Measurements from ENCODE around the gene HHLA2.

HHLA2 gene

DNA sequence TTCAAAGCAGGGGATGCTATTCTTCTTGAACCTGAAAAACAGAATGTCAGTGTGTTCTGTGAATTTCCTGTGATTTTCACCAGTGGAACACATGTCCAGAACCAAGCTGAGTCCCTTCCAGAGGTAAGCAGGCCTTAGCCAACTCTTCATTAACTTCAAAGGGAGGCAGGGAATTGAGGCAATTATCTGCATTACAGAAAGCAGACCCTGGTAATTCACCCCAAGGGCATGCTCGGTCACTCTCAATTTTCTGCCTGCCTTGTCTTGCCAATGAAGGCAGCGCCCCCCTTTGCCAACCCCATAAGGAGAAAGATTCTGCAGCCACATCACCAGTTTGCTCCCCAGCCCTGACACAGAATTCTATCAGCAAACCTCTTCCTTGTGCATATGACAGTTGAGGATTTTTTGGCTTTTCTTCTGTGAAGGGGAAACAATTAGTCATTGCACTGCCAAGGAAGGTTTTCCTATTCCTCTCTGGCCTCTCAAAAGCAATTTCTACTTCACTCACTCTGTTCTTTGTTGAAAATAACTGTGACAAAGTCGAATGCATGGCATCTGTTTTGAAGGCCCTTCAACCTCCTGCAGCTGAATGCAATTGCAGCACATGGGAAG, 85.3 kb downstream of the HHLA2 start:
- Histone ChIP-seq H3K4me1 (ENCODE audit: low read length) (peaks cover 16% of the 10 kb centered on the region), H2AFZ (ENCODE audit: low read length) (no peak overlapping the region), H3K9me2 (replicated peaks; ENCODE audit: insufficient read depth, low read length) (no peaks in the 10 kb centered on the region), H3K9ac (ENCODE audit: low read length) (no peak overlapping the region), H3K4me3 (ENCODE audit: low read length) (no peak overlapping the region), H3K27ac (ENCODE audit: low read length) (no peak overlapping the region), H3K79me2 (ENCODE audit: low read length) (no peaks in the 10 kb centered on the region), H3K27me3 (replicated peaks; ENCODE audit: insufficient read depth, low read length) (no peaks in the 10 kb centered on the region), H3K36me3 (replicated peaks; ENCODE audit: insufficient read depth, low read length) (no peaks in the 10 kb centered on the region), H4K20me1 (ENCODE audit: insufficient read depth, low read length) (no peaks in the 10 kb centered on the region), H3F3A (ENCODE audit: insufficient read depth, low read length) (no peaks in the 10 kb centered on the region), H3K4me2 (ENCODE audit: low read depth, low read length) (no peak overlapping the region), H3K9me3 (replicated peaks; ENCODE audit: insufficient read depth, low read length) (no peaks in the 10 kb centered on the region)
- TF ChIP-seq EZH2 (optimal IDR thresholded peaks at IDR 0.05; ENCODE audit: low read depth, low read length) (no peak), EZH2phosphoT487 (IDR thresholded peaks at IDR 0.05; ENCODE audit: low read length) (no peak)
- TF ChIP-seq, protein P1, sequence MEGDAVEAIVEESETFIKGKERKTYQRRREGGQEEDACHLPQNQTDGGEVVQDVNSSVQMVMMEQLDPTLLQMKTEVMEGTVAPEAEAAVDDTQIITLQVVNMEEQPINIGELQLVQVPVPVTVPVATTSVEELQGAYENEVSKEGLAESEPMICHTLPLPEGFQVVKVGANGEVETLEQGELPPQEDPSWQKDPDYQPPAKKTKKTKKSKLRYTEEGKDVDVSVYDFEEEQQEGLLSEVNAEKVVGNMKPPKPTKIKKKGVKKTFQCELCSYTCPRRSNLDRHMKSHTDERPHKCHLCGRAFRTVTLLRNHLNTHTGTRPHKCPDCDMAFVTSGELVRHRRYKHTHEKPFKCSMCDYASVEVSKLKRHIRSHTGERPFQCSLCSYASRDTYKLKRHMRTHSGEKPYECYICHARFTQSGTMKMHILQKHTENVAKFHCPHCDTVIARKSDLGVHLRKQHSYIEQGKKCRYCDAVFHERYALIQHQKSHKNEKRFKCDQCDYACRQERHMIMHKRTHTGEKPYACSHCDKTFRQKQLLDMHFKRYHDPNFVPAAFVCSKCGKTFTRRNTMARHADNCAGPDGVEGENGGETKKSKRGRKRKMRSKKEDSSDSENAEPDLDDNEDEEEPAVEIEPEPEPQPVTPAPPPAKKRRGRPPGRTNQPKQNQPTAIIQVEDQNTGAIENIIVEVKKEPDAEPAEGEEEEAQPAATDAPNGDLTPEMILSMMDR (IDR thresholded peaks at IDR 0.05; ENCODE audit: low read length): no peak
- DNase-seq: no peak

DNA sequence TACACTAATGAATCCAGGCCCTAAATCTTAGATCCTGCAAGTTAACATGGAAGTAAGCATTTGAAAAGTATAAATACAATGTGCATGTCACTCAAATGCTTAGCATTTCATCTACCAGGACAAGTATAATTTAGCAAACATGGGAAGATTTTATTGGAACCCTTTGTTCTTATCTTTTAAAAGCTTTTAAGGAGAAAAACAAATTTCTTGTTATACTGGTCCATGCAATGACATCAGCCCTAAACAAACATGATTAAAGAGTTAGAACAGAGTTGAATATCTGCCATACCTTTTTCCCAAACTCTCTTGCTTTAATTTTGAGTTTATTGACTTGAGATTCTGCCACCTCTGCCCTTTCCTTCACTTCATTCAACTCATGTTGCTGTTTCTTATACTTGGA, 87.0 kb downstream of the HHLA2 start:
- Histone ChIP-seq H2AFZ (ENCODE audit: low read length) (no peak overlapping the region), H3K79me2 (ENCODE audit: low read length) (no peaks in the 10 kb centered on the region)

DNA sequence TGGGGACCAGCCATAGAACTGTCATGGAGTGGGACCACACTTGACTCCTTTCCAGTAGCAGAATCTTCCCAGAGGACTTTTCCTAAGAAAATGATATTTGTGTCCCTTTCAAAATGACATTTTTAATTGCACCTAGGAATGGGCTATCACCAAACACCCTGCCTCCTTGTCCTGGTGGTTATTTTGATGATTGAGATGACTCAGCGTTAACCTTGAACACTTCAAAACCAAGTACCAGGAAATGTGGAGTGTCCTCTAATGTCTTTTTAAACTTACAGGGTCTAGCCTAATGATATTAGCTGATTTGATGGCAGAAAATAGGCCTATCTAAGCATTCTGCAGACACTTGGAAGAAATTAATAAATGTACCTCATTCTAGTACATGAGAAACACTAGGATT, 90.7 kb downstream of the HHLA2 start:
- peaks cover 27% of the 10 kb centered on the region for H3F3A ChIP-seq (ENCODE audit: insufficient read depth, low read length)

More for the DNA sequence above, 87.0 kb downstream of the HHLA2 start:
- H3K27ac ChIP-seq (ENCODE audit: low read length): no peak overlapping the region
- H3K9me3 ChIP-seq (replicated peaks; ENCODE audit: insufficient read depth, low read length): no peaks in the 10 kb centered on the region
- no peaks in the 10 kb centered on the region for H3K36me3 ChIP-seq (replicated peaks; ENCODE audit: insufficient read depth, low read length)
- no peak overlapping the region for H3K9ac ChIP-seq (ENCODE audit: low read length)
- H3F3A ChIP-seq (ENCODE audit: insufficient read depth, low read length): peaks cover 10% of the 10 kb centered on the region
- H3K4me1 ChIP-seq (ENCODE audit: low read length): peaks cover 28% of the 10 kb centered on the region
- no peak overlapping the region for H3K4me3 ChIP-seq (ENCODE audit: low read length)
- DNase-seq: no peak
- no peak overlapping the region for H3K4me2 ChIP-seq (ENCODE audit: low read depth, low read length)
- TF ChIP-seq EZH2 (optimal IDR thresholded peaks at IDR 0.05; ENCODE audit: low read depth, low read length) (no peak), EZH2phosphoT487 (IDR thresholded peaks at IDR 0.05; ENCODE audit: low read length) (no peak)
- TF ChIP-seq, protein P1 (IDR thresholded peaks at IDR 0.05; ENCODE audit: low read length): no peak
- no peaks in the 10 kb centered on the region for H3K9me2 ChIP-seq (replicated peaks; ENCODE audit: insufficient read depth, low read length)
- H4K20me1 ChIP-seq (ENCODE audit: insufficient read depth, low read length): no peaks in the 10 kb centered on the region
- no peaks in the 10 kb centered on the region for H3K27me3 ChIP-seq (replicated peaks; ENCODE audit: insufficient read depth, low read length)

More for the DNA sequence above, 90.7 kb downstream of the HHLA2 start:
- peak overlapping the region; percentile 74; the same call in 1 of the 2 replicates for H3K4me2 ChIP-seq (ENCODE audit: low read depth, low read length)
- H3K4me3 ChIP-seq (ENCODE audit: low read length): no peak overlapping the region
- no peak for TF ChIP-seq EZH2 (optimal IDR thresholded peaks at IDR 0.05; ENCODE audit: low read depth, low read length)
- TF ChIP-seq, protein P1 (IDR thresholded peaks at IDR 0.05; ENCODE audit: low read length): no peak
- TF ChIP-seq EZH2phosphoT487 (IDR thresholded peaks at IDR 0.05; ENCODE audit: low read length): no peak
- no peak overlapping the region for H3K9ac ChIP-seq (ENCODE audit: low read length)
- no peaks in the 10 kb centered on the region for H3K79me2 ChIP-seq (ENCODE audit: low read length)
- H3K9me3 ChIP-seq (replicated peaks; ENCODE audit: insufficient read depth, low read length): no peaks in the 10 kb centered on the region
- no peak overlapping the region for H2AFZ ChIP-seq (ENCODE audit: low read length)
- DNase-seq: no peak
- H3K36me3 ChIP-seq (replicated peaks; ENCODE audit: insufficient read depth, low read length): no peaks in the 10 kb centered on the region
- no peaks in the 10 kb centered on the region for H4K20me1 ChIP-seq (ENCODE audit: insufficient read depth, low read length)
- H3K9me2 ChIP-seq (replicated peaks; ENCODE audit: insufficient read depth, low read length): no peaks in the 10 kb centered on the region
- H3K27ac ChIP-seq (ENCODE audit: low read length): no peak overlapping the region
- no peaks in the 10 kb centered on the region for H3K27me3 ChIP-seq (replicated peaks; ENCODE audit: insufficient read depth, low read length)
- H3K4me1 ChIP-seq (ENCODE audit: low read length): peaks cover 36% of the 10 kb centered on the region

All from MM.1S (cell line).